ENCODE results near the gene CUX1.

DNA sequence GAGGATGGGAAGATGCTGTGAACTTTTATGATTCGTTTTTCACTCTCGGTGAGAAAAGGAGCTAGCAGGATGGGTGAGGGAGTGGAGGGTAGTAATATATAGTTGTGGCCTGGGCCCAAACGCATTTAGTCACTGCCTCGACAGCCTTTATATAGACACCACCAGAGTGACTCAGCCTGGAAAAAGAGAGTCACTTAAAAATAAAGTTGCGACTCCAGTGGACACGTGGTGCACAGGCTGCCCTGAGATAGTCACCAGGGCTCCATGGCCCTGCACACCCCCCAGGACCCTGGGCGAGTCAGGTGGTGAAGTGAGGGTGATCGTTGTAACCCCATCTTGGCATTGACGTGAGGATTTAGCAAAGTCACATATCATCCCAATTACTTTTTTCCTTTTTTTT, 106.7 kb downstream of the CUX1 start:
- TF ChIP-seq POLR2A (IDR thresholded peaks at IDR 0.05), result no peak
- TF ChIP-seq, protein P1, sequence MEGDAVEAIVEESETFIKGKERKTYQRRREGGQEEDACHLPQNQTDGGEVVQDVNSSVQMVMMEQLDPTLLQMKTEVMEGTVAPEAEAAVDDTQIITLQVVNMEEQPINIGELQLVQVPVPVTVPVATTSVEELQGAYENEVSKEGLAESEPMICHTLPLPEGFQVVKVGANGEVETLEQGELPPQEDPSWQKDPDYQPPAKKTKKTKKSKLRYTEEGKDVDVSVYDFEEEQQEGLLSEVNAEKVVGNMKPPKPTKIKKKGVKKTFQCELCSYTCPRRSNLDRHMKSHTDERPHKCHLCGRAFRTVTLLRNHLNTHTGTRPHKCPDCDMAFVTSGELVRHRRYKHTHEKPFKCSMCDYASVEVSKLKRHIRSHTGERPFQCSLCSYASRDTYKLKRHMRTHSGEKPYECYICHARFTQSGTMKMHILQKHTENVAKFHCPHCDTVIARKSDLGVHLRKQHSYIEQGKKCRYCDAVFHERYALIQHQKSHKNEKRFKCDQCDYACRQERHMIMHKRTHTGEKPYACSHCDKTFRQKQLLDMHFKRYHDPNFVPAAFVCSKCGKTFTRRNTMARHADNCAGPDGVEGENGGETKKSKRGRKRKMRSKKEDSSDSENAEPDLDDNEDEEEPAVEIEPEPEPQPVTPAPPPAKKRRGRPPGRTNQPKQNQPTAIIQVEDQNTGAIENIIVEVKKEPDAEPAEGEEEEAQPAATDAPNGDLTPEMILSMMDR (IDR thresholded peaks at IDR 0.05), result no peak

All from uterus (tissue), 2 donors.